Measurements from ENCODE around the gene ZFAND3.

ZFAND3 gene

GRCh38 chr6:37798436-37799262 is 20.9 kb upstream of the ZFAND3 start:
- DNase-seq = no peak

GRCh38 chr6:37799263-37799644 is 20.3 kb upstream of the ZFAND3 start:
- no peak for DNase-seq

GRCh38 chr6:37800703-37801604 is 18.6 kb upstream of the ZFAND3 start:
- no peak for DNase-seq

- DNase-seq = no peak
Observed at GRCh38 chr6:37801605-37801940, 18.0 kb upstream of the ZFAND3 start.

GRCh38 chr6:37802810-37803209 is 16.7 kb upstream of the ZFAND3 start:
- no peak for DNase-seq

GRCh38 chr6:37804586-37804985 is 14.9 kb upstream of the ZFAND3 start:
- DNase-seq = no peak

GRCh38 chr6:37806213-37806612 is 13.3 kb upstream of the ZFAND3 start:
- no peak for DNase-seq

GRCh38 chr6:37807656-37808055 is 11.9 kb upstream of the ZFAND3 start:
- DNase-seq = no peak

GRCh38 chr6:37809197-37809543 is 10.4 kb upstream of the ZFAND3 start:
- no peak for DNase-seq

- no peak for DNase-seq
Observed at GRCh38 chr6:37812841-37813240, 6.7 kb upstream of the ZFAND3 start.

GRCh38 chr6:37814374-37814773 is 5.2 kb upstream of the ZFAND3 start:
- no peak for DNase-seq

GRCh38 chr6:37816599-37817375 is 2.7 kb upstream of the ZFAND3 start:
- DNase-seq = no peak

GRCh38 chr6:37818536-37819176 is 871 bp upstream of the ZFAND3 start:
- DNase-seq = peak; percentile 95

- DNase-seq = no peak
Observed at GRCh38 chr6:37819802-37820717, 533 bp downstream of the ZFAND3 start.

GRCh38 chr6:37820718-37821079 is 1.2 kb downstream of the ZFAND3 start:
- no peak for DNase-seq

- no peak for DNase-seq
Observed at GRCh38 chr6:37821446-37821845, 1.9 kb downstream of the ZFAND3 start.

- no peak for DNase-seq
Observed at GRCh38 chr6:37822851-37823682, 3.5 kb downstream of the ZFAND3 start.

GRCh38 chr6:37824170-37824569 is 4.6 kb downstream of the ZFAND3 start:
- DNase-seq = no peak

- DNase-seq = no peak
Observed at GRCh38 chr6:37826188-37826587, 6.7 kb downstream of the ZFAND3 start.

- no peak for DNase-seq
Observed at GRCh38 chr6:37826993-37827392, 7.5 kb downstream of the ZFAND3 start.
